ENCODE measurements around the gene GAA. TPM values are rescaled to one million over a fixed set of nuclear protein-coding genes. Genes with fewer than 3 reads are reported as not detected.
A peak's percentile ranks its signal among the peaks of the same experiment; 100 is the strongest.
"Not testable (repeated sequence)": the region's sequence is repeated elsewhere in the genome, so short reads cannot be mapped to it uniquely, and the experiment has no call there.

Gene GAA
- total RNA-seq, 2 experiments from 2014 or later = 18.1 to 22.3 TPM

DNA sequence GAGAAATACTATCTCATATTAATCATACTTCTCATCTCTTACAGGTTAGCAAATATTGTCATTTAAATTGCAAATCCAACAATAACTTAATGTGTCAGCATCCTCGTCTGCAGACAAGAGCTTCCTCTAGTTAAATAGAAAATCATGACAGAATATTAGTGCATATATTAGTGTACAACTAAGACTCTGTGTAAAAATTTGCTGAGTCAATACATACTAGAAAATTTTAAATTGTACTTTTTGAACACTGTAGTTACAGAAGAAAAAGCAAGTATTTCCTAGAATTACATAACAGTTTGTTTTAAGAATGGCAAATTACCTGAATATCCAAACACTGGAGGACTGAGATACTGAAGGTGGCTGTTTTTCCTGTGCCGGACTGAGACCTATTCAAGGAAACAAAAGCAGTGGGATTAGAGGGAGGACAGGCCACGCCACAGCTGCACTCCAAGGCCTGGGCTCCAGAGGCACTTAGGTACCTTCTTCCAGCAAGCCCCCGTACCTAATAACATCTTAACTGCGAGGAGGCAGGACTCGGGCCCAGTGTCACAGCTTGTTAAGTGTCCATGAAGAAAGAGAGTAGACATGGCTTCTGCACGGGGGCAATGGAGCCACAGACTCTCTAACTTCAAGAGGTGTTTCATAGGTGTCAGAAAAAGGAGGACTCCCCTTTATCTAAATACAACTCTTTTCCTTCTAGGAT, 40.2 kb downstream of the GAA start:
- peaks cover 83% of the 10 kb centered on the region for H3K36me3 Mint-ChIP-seq (ENCODE audit: low read depth)
- H3K4me1 Mint-ChIP-seq (ENCODE audit: low read depth) = peaks cover 29% of the 10 kb centered on the region
- ATAC-seq = no peak
- no peaks in the 10 kb centered on the region for H3K27me3 Mint-ChIP-seq (ENCODE audit: low read depth)
- POLR2A ChIA-PET = interaction anchor here (0.7 to 3.0 kb wide), 2 partner anchors 9 to 14 kb away, joined by 3 to 18 read pairs; no protein-coding TSS in a partner anchor
- CTCF ChIA-PET = interaction anchor here (1.0 to 7.9 kb wide), 2 partner anchors 18 to 40 kb away, joined by 3 to 51 read pairs; partner anchors contain the start of gene GAA
- no peaks in the 10 kb centered on the region for H3K9me3 Mint-ChIP-seq (ENCODE audit: insufficient read depth)
- no peak overlapping the region for H3K4me3 Mint-ChIP-seq
- H3K27ac Mint-ChIP-seq = no peak overlapping the region
- DNase-seq = no peak

DNA sequence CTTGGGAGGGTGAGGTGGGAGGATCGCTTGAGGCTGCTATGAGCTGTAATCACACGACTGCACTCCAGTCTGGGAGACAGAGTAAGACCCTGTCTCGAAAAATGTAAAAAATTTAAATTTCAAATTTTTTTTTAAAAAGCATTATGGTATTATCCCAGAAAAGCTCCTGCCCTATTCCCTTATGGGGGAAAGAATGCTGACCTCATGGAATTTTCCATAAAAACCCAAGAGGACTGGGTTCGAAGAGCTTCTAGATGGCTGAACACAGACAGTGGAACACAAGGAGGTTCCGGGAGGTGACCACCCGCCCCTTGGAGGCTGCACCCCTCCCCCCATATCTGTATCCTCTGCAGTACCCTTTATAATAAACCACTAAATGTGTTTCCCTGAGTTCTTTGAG, 41.5 kb downstream of the GAA start:
- DNase-seq (no peak), ATAC-seq (no peak)
- H3K9me3 Mint-ChIP-seq (ENCODE audit: insufficient read depth) = no peaks in the 10 kb centered on the region
- H3K36me3 Mint-ChIP-seq (ENCODE audit: low read depth) = peaks cover 74% of the 10 kb centered on the region
- H3K4me3 Mint-ChIP-seq = no peak overlapping the region
- peaks cover 30% of the 10 kb centered on the region for H3K4me1 Mint-ChIP-seq (ENCODE audit: low read depth)
- ChIA-PET CTCF (interaction anchor here (7.9 kb wide), 1 partner anchor 42 kb away, joined by 51 read pairs; the partner anchor contains the start of gene GAA), POLR2A (interaction anchor here (0.9 to 3.0 kb wide), 2 partner anchors 10 to 15 kb away, joined by 3 to 18 read pairs; no protein-coding TSS in a partner anchor)
- no peak overlapping the region for H3K27ac Mint-ChIP-seq
- H3K27me3 Mint-ChIP-seq (ENCODE audit: low read depth) = no peaks in the 10 kb centered on the region

DNA sequence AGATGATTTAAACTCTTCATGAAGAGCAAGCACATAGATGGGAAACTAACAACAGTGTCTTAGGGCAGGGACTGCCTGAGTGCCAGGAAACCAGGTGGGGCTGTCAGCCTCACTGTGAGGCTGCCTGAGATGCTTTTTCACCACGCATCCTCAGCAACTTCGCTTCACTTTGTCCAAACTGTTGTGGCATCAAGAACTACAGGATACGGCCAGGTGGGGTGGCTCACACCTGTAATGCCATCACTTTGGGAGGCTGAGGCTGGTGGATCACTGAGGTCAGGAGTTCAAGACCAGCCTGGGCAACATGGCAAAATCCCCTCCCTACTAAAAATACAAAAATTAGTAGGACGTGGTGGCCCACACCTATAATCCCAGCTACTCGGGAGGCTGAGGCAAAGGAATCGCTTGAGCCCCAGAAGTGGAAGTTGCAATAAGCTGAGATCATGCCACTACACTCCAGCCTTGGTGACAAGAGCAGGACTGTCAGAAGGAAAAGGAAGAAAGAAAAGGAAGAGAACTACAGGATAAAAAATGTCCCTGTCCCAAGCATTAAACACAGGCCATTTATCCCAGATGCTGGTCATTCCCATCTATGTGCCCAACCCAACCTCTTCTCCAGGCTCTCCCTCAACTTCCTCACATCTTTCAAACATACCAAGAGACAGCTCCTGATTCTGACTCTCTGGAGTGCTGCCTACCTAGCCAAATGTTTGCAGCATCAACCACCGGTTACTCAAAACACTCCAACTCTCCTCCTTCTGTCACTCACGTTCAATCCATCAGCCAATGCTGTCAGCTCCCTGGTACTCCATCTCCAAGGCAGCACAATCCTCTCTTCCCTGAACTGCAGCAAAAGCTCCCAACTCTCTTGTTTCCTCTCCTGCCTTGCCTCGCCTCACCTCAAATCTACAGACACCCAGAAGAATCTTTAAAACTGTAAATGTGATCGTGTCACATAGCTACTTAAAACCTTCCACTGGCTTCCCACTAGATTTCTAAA, 44.0 kb downstream of the GAA start:
- Mint-ChIP-seq H3K4me3 (peak overlapping the region; percentile 91), H3K27me3 (ENCODE audit: low read depth) (no peaks in the 10 kb centered on the region), H3K9me3 (ENCODE audit: insufficient read depth) (no peaks in the 10 kb centered on the region), H3K4me1 (ENCODE audit: low read depth) (peaks cover 36% of the 10 kb centered on the region), H3K36me3 (ENCODE audit: low read depth) (peaks cover 55% of the 10 kb centered on the region), H3K27ac (peak overlapping the region; percentile 80)
- ATAC-seq = no peak
- peak; percentile 33 for DNase-seq
- ChIA-PET POLR2A (interaction anchor here (0.6 to 1.9 kb wide), 11 partner anchors 13 to 850 kb away, joined by 3 to 11 read pairs (median 3); partner anchors contain the start of gene GAA), CTCF (interaction anchor here (0.8 to 7.9 kb wide), 8 partner anchors 9 to 120 kb away, joined by 3 to 51 read pairs (median 4); partner anchors contain the start of gene GAA)

DNA sequence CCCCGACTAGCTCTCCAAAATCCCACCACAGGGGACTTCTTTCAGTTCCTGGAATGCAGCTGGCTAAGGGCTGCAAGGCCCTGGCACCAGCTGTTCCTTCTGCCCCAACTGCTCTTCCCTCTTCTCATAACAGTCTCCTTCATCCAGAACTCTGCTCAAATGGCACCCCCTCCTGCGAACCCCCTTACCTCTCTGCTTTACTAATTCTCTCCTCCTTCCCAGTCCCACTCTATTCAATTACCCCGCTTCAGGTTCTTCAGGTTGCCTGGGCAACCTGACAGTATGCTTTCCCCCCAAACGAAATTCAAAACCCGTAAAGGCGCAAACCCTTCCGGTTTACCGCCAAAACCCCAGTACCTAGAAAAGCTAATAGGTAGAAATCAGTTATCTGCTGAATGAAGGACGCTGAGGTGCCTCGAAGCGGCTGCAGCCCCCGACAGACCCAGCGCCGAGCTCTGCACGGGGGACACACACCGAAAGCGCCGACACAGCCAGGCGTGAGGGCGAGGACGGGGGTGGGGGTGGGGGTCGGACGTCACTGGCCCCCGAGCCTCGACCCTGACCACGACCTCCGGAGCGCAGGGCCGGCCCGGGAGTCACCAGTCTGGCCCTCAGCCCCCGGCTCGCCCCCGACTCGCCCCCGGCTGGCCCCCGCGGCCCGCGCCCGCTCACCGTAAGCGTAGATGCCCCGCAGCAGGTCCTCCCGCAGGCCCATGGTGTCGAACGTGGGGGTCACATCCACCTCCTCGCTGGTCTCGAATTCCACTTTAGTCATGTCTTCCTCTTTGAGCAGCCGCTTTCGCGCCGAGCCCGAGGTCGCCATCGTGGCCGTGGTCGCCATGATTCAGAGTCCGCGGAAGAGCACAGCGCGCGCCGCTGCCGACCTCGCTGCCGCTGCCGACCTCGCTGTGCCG, 45.0 kb downstream of the GAA start:
- DNase-seq (peak; percentile 60), ATAC-seq (peak; percentile 27)
- Mint-ChIP-seq H3K9me3 (ENCODE audit: insufficient read depth) (peaks cover 6% of the 10 kb centered on the region), H3K27ac (peak overlapping the region; percentile 97), H3K4me1 (ENCODE audit: low read depth) (peaks cover 35% of the 10 kb centered on the region), H3K36me3 (ENCODE audit: low read depth) (peaks cover 54% of the 10 kb centered on the region), H3K27me3 (ENCODE audit: low read depth) (no peaks in the 10 kb centered on the region), H3K4me3 (peak overlapping the region; percentile 91)
- ChIA-PET CTCF (interaction anchor here (0.8 to 7.9 kb wide), 8 partner anchors 8 to 119 kb away, joined by 3 to 51 read pairs (median 4); partner anchors contain the start of gene GAA), POLR2A (interaction anchor here (0.6 to 1.8 kb wide), 11 partner anchors 12 to 849 kb away, joined by 3 to 11 read pairs (median 3); partner anchors contain the start of gene GAA)

DNA sequence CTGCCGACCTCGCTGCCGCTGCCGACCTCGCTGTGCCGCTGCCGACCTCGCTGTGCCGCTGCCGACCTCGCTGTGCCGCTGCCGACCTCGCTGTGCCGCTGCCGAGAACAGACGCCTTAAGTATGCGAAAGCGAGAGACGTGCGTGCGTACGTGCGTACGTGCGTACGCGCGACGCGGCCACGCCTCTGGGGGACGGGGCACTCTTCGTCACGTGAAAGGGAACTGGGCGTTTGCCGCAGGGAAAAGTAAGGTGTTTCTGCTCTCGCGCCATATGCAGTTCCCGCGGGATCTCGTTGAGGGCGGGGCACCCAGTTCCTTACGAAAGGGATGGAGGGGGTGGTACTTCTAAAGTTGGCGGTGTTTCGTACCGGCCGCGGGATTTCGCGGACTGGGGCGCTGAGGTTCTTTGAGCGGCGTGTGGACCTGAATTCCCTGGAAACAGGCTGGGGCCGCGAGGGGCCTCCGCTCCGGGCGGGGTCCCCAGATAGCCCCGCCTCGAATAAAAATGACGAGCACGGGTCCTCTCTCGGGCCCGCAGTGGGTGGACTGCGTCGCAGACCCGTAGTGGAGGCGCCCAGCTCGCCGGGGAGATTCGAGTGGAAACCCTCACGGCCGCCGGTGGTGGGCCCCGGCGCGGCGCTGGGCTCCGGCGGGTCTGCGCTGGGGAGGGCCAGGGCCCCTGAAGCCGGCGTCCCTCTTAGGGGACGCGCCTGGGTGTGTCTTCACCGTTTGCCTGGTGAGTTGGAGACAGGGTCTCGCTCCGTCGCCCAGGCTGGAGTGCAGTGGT, 45.8 kb downstream of the GAA start, which contains the start of gene EIF4A3:
Gene EIF4A3, minus strand, starts transcription at position 94 of the 788 bp plus-strand sequence. CDS start 167 bp downstream, outside the sequence.
- H3K4me3 Mint-ChIP-seq = peak within 1 kb of the TSS; percentile 91
- peak; percentile 99 for DNase-seq
- H3K27me3 Mint-ChIP-seq (ENCODE audit: low read depth) = no peaks in the 10 kb centered on the region
- H3K27ac Mint-ChIP-seq = peak within 1 kb of the TSS; percentile 97
- H3K36me3 Mint-ChIP-seq (ENCODE audit: low read depth) = peaks cover 51% of the 10 kb centered on the region
- peaks cover 41% of the 10 kb centered on the region for H3K4me1 Mint-ChIP-seq (ENCODE audit: low read depth)
- ATAC-seq = peak; percentile 82
- POLR2A ChIA-PET = interaction anchor here (1.0 to 1.8 kb wide), 4 partner anchors 9 to 230 kb away, joined by 3 to 11 read pairs (median 4); partner anchors contain the start of gene GAA
- CTCF ChIA-PET = interaction anchor here (0.8 to 7.9 kb wide), 3 partner anchors 19 to 46 kb away, joined by 3 to 51 read pairs (median 4); partner anchors contain the start of gene GAA
- peaks cover 9% of the 10 kb centered on the region for H3K9me3 Mint-ChIP-seq (ENCODE audit: insufficient read depth)

DNA sequence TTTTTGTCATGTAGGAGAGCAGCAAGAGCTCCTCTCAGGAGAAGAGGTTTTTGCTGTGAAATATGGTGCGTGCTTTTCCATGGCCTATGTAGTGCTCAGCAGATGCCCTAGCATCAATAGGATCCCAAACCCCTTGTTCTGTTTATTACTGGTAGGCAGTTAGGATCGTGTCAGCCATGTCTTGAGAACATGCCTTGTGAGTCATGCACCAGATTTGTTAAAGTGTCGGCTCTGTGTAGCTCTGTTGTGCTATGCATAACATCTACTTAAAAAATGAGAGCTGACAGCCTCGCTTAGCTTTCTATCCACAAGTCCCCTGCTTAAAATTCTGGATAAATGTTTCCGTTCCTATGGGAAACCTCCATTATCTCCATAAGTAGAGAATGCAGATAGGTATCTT, 50.0 kb downstream of the GAA start:
- Mint-ChIP-seq H3K4me3 (no peak overlapping the region), H3K4me1 (ENCODE audit: low read depth) (peaks cover 24% of the 10 kb centered on the region), H3K27me3 (ENCODE audit: low read depth) (no peaks in the 10 kb centered on the region), H3K27ac (no peak overlapping the region), H3K36me3 (ENCODE audit: low read depth) (peaks cover 22% of the 10 kb centered on the region), H3K9me3 (ENCODE audit: insufficient read depth) (peaks cover 38% of the 10 kb centered on the region)
- ChIA-PET POLR2A (interaction anchor here (0.5 to 0.9 kb wide), 3 partner anchors 11 to 248 kb away, joined by 3 read pairs; no protein-coding TSS in a partner anchor), CTCF (no interaction called here)
- DNase-seq (no peak), ATAC-seq (no peak)

DNA sequence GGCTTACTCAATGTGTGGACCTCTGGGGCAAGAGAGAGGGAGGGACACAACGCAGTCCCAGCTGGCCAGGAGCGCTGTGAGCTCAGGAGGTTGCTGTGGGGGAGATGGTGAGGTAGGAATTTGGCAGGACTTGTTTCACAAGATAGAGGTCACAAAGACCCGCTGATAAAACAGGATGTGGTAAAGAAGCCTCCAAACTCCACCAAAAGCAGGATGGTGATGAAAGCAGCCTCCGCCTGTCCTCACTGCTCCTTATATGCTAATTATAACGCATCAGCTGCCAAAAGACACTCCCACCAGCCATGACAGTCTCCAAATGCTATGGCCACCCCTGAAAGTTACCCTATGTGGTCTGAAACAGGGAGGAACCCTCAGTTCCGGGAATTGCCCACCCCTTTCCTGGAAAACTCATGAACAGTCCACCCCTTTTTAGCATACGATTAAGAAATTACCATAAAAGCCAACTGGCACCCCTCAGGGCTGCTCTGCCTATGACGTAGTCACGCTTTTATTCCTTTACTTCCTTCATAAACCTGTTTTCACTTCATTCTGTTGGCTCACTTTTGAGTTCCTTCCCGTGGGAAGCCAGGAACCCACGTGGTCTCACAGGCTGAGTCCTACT, 50.8 kb downstream of the GAA start:
- no peaks in the 10 kb centered on the region for H3K27me3 Mint-ChIP-seq (ENCODE audit: low read depth)
- H3K4me1 Mint-ChIP-seq (ENCODE audit: low read depth) = peaks cover 24% of the 10 kb centered on the region
- no peak for ATAC-seq
- peak overlapping the region; percentile 66 for H3K27ac Mint-ChIP-seq
- H3K4me3 Mint-ChIP-seq = no peak overlapping the region
- peaks cover 43% of the 10 kb centered on the region for H3K9me3 Mint-ChIP-seq (ENCODE audit: insufficient read depth)
- POLR2A ChIA-PET = no interaction called here
- peak; percentile 31 for DNase-seq
- H3K36me3 Mint-ChIP-seq (ENCODE audit: low read depth) = peaks cover 19% of the 10 kb centered on the region
- CTCF ChIA-PET = no interaction called here

DNA sequence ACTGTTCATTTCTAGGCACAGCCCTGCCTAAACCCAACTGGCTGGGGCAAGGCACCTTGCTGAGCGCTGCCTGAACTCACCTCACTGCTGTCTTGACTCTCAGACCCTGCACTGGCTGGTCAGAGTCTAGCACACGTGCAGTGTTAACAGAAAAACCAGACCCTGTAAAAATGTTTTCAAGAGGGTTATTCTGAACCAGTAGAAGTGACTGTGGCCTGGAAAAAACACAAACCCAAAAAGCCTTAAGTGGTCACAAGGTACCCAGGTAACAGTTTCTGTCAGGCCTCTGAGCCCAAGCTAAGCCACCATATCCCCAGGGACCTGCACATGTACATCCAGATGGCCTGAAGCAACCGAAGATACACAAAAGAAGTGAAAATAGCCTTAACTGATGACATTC, 51.6 kb downstream of the GAA start:
- Mint-ChIP-seq H3K4me1 (ENCODE audit: low read depth) (peaks cover 21% of the 10 kb centered on the region), H3K27me3 (ENCODE audit: low read depth) (no peaks in the 10 kb centered on the region), H3K9me3 (ENCODE audit: insufficient read depth) (peaks cover 43% of the 10 kb centered on the region), H3K4me3 (no peak overlapping the region), H3K36me3 (ENCODE audit: low read depth) (peaks cover 18% of the 10 kb centered on the region), H3K27ac (no peak overlapping the region)
- ATAC-seq = no peak
- CTCF ChIA-PET = no interaction called here
- DNase-seq = no peak
- POLR2A ChIA-PET = no interaction called here

DNA sequence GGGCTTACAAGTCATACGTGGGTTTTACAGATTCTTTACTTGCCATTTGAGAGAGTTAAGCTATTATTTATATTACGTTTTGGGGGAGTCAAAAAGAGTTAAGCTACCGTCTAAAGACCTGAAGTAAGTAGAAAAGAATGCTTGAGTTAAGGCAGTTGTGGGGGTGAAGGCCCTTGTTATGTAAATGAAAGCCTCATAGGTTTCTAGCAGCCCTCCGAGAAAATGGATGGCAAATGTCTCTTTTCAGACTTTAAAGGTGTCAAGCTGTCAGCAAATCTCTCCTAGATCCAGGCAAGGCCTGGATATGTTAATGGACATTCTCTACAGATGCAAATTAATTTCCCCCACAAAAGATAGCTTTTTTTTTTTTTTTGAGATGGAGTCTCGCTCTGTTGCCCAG, 52.8 kb downstream of the GAA start:
- ATAC-seq (no peak), DNase-seq (no peak)
- H3K4me3 Mint-ChIP-seq = no peak overlapping the region
- CTCF ChIA-PET = interaction anchor here (1.0 kb wide), 1 partner anchor 8 kb away, joined by 3 read pairs; no protein-coding TSS in a partner anchor
- H3K36me3 Mint-ChIP-seq (ENCODE audit: low read depth) = peaks cover 18% of the 10 kb centered on the region
- H3K27me3 Mint-ChIP-seq (ENCODE audit: low read depth) = peaks cover under 1% of the 10 kb centered on the region
- H3K9me3 Mint-ChIP-seq (ENCODE audit: insufficient read depth) = peaks cover 43% of the 10 kb centered on the region
- POLR2A ChIA-PET = no interaction called here
- H3K4me1 Mint-ChIP-seq (ENCODE audit: low read depth) = peaks cover 16% of the 10 kb centered on the region
- H3K27ac Mint-ChIP-seq = no peak overlapping the region

DNA sequence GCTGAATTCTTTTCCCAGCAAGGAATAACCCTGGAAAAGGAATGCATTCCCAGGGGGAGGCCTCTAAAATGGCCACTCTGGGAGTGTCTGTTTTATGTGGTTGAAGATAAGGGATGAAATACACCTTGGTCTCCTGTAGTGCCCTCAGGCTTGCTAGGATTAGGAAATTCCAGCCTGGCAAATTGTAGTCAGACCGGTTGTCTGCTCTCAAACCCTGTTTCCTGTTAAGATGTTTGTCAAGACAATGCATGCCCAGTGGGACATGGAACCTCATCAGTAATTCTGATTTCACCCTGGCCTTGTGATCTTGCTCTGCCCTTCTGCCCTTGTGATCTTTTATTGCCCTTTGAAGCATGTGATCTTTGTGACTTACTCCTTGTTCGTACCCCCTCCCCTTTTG, 54.2 kb downstream of the GAA start:
- DNase-seq; ATAC-seq; POLR2A ChIA-PET; H3K27ac Mint-ChIP-seq; H3K4me3 Mint-ChIP-seq; H3K27me3 Mint-ChIP-seq (ENCODE audit: low read depth); CTCF ChIA-PET: not testable (repeated sequence)
- H3K4me1 Mint-ChIP-seq (ENCODE audit: low read depth) = peaks cover 16% of the 10 kb centered on the region
- H3K9me3 Mint-ChIP-seq (ENCODE audit: insufficient read depth) = peaks cover 43% of the 10 kb centered on the region
- H3K36me3 Mint-ChIP-seq (ENCODE audit: low read depth) = peaks cover 16% of the 10 kb centered on the region
